Cardiac fibroblast (primary cell): Measurements from ENCODE around the gene SLC47A2.
"Not testable (repeated sequence)": the region's sequence is repeated elsewhere in the genome, so short reads cannot be mapped to it uniquely, and the experiment has no call there.

ENCODE experiments used
- DNase-seq, 2 donors: peaks; one replicate each; pipeline versions ENCODE4 v3.0.0 to v3.0.0-alpha.2; 2010; ENCODE audit warnings: low read depth in 2 of 2
- H3K4me3 ChIP-seq, 2 donors: replicated peaks in 1 of 2; 1 replicate in 1 of 2; 2 replicates in 1 of 2; pipeline ENCODE4 v1.5.1; 2011; ENCODE audit warnings: low read depth in 2 of 2, low read length in 2 of 2, mild to moderate bottlenecking in 2 of 2, moderate library complexity in 1 of 2
- TF ChIP-seq, protein P1 (sequence below): IDR thresholded peaks from one replicate; pipeline ENCODE4 v1.5.1; 2011; ENCODE audit warnings: low read depth, mild to moderate bottlenecking, low read length, inconsistent platforms

Gene SLC47A2, protein sequence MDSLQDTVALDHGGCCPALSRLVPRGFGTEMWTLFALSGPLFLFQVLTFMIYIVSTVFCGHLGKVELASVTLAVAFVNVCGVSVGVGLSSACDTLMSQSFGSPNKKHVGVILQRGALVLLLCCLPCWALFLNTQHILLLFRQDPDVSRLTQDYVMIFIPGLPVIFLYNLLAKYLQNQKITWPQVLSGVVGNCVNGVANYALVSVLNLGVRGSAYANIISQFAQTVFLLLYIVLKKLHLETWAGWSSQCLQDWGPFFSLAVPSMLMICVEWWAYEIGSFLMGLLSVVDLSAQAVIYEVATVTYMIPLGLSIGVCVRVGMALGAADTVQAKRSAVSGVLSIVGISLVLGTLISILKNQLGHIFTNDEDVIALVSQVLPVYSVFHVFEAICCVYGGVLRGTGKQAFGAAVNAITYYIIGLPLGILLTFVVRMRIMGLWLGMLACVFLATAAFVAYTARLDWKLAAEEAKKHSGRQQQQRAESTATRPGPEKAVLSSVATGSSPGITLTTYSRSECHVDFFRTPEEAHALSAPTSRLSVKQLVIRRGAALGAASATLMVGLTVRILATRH

DNA sequence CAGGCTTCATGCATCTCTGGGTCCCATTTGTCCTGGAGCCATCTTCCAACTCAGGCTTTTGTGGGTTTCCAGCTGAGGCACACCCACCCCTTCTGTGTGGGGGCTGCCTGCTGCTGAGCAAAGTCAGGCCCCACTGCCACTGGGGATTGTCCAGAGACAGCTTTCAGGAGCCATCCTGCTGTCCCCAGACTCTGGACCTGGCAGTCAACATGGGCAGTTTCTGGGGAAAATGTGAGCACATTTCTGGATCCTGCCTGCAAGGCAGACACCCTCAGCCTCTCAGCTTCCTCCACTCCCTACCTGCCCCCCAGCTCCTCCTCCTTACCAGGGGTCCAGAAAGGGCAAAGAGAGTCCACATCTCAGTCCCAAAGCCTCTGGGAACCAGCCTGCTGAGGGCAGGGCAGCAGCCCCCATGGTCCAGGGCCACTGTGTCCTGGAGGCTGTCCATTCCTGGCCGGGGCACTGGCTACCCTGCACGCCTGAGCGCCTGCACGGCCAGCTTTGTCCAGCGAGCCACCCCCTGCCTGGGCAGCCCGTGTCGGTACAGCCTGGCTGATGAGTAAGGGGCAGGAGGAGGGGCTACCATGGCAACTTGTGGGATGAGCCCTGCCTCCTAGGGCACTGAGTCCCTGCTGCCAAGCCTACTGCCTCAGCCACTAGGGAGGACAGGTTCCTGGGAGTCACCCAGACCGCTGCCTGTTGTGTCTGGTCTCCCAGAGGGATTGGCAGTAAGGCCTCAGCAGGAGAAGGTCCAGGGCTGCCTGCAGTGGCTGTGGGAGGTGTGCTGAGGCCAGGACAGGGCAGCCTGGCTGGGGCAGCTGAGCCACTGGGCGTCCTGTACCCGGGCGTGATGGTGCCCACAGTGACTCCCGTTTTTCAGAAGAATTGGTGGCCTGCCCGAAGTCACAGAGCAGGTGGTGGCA, at the start of gene SLC47A2:
Gene SLC47A2, minus strand, starts transcription at position 477 of the 923 bp plus-strand sequence. Its CDS starts 29 bp downstream, at position 448.
- no peak for DNase-seq
- TF ChIP-seq, protein P1, sequence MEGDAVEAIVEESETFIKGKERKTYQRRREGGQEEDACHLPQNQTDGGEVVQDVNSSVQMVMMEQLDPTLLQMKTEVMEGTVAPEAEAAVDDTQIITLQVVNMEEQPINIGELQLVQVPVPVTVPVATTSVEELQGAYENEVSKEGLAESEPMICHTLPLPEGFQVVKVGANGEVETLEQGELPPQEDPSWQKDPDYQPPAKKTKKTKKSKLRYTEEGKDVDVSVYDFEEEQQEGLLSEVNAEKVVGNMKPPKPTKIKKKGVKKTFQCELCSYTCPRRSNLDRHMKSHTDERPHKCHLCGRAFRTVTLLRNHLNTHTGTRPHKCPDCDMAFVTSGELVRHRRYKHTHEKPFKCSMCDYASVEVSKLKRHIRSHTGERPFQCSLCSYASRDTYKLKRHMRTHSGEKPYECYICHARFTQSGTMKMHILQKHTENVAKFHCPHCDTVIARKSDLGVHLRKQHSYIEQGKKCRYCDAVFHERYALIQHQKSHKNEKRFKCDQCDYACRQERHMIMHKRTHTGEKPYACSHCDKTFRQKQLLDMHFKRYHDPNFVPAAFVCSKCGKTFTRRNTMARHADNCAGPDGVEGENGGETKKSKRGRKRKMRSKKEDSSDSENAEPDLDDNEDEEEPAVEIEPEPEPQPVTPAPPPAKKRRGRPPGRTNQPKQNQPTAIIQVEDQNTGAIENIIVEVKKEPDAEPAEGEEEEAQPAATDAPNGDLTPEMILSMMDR = no peak
- H3K4me3 ChIP-seq = no peak within 1 kb of the TSS

DNA sequence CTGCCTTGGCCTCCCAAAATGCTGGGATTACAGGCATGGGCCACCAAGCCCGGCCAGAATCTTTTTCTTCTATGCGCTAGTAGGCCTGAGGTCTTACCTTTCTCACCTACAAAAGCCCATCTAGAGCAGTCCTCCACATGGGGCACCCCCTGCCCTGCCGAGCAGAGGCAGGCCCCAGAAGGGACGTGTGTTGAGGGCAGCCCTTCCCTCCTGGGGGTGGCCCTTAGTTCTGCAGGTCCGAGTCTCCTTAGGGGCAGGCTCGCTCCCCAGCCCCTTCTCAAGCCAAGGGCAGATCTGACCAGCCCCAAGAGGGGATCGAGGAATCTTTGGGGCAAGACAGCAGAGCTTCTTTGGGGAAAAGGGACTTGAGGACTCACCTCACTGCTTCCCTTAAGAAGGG, 49.6 kb upstream of the SLC47A2 start:
- TF ChIP-seq, protein P1 = no peak
- no peak overlapping the region for H3K4me3 ChIP-seq
- no peak for DNase-seq

DNA sequence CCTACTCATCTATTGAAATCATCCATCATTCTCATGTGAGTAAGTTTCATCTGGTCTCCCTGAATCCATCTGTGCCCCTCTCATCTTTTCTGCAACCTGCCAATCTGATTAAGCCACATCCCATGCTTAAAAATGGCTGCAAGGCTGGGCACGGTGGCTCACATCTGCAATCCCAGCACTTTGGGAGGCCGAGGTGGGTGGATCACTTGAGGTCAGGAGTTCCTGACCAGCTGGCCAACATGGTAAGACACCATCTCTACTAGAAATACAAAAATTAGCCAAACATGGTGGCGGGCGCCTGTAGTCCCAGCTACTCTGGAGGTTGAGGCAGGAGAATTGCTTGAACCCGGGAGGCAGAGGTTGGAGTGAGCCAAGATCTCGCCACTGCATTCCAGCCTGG, 47.6 kb upstream of the SLC47A2 start:
- not testable (repeated sequence) for H3K4me3 ChIP-seq, DNase-seq

- TF ChIP-seq, protein P1 = no peak
- H3K4me3 ChIP-seq = no peak overlapping the region
- no peak for DNase-seq
These were observed 47.0 kb upstream of the SLC47A2 start for GRCh38 chr17:19763416-19763815.

DNA sequence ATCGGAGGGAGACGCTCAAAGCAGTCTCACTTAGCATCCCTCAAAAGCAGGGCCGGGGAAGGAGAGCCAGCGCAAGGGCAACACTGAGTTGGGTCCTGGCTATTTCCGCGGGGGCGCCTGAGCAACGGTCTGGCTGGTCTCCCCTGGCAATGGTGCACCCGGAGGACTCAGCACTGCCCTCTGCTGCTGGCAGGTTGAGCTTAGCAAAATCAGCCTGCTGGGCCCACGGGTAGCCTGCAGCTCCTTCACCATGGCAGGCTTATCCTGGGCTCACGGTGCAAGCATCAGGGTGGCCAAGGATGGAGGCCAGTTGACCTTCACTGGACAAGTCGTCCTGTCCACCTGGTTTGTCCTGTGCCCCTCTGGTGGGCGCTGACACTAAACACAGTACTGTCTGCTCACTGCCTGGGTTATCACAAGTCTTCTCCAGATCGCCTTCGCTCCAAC, 46.2 kb upstream of the SLC47A2 start:
- TF ChIP-seq, protein P1 = peak; percentile 85
- no peak overlapping the region for H3K4me3 ChIP-seq
- DNase-seq = peak; percentile 68 to 69

DNA sequence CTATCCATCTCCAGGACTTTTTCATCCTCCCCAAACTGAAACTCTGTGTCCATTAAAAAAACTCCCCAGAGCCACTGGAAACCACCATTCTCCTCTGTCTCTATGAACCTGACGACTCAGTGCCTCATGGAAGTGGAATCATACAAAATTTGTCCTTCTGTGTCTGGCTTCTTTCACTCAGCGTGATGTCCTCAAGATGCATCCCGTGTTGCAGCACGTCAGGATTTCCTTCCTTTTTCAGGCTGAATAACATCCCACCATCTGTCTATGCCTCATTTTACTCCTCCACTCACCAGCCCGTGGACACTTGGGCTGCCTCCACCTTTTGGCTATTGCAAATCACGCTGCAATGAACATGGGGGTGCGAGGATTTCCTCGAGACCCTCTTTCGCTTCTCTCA, 44.4 kb upstream of the SLC47A2 start:
- TF ChIP-seq, protein P1 = no peak
- no peak overlapping the region for H3K4me3 ChIP-seq
- no peak for DNase-seq
